Endothelial cell of umbilical vein (primary cell): Measurements from ENCODE around the gene LAMB3. TPM values are rescaled to one million over a fixed set of nuclear protein-coding genes. Genes with fewer than 3 reads are reported as not detected.

Experiments
- BruUV-seq: library from RNA; stranded (reverse); fragments of 400-500 nt; replicated peaks from 2 replicates; lab custom pipeline; 2021; lab: Mats Ljungman, UMichigan
- CTCF ChIA-PET: fragments of 300-600, 350-600 bp; sonication (Branson Sonifier 250); formaldehyde crosslinking; loops from one replicate; lab custom pipeline; 2021; ENCODE audit warnings: antibody characterized with exemption, inconsistent platforms; lab: Charles Lee
- POLR2A ChIA-PET: fragments of 300-600, 350-600 bp; sonication (Branson Sonifier 250); formaldehyde crosslinking; loops from one replicate; lab custom pipeline; 2021; ENCODE audit warnings: antibody characterized with exemption, inconsistent platforms; lab: Charles Lee
- DNase-seq: peaks from one replicate; pipeline ENCODE4 v3.0.0-alpha.2; 2011; ENCODE audit warnings: low read depth, low spot score
- FAIRE-seq: peaks from 2 replicates; lab custom pipeline; 2011; peaks lifted over from hg19 to GRCh38; lab: Jason Lieb, UNC
- H2AFZ ChIP-seq: 2 replicates; pipeline ENCODE4 v1.6.0; 2012; ENCODE audit warnings: low read depth, low read length, control low read depth, inconsistent platforms
- H3K27ac ChIP-seq: 2 replicates; pipeline ENCODE4 v1.5.1; 2011; ENCODE audit warnings: low read depth, mild to moderate bottlenecking, control low read depth, low read length, moderate library complexity; ENCODE audit not compliant: insufficient read depth
- H3K27me3 ChIP-seq, 2 experiments: 2 replicates each; pipeline versions ENCODE4 v1.6.0 to v1.6.1; 2011; ENCODE audit warnings: low read length in 2 of 2, mixed read lengths in 1 of 2; ENCODE audit not compliant: control insufficient read depth in 2 of 2, insufficient read depth in 2 of 2
- H3K36me3 ChIP-seq, 2 experiments: 2 replicates in 1 of 2; 3 replicates in 1 of 2; pipeline ENCODE4 v1.5.1; 2011; ENCODE audit warnings: low read length in 2 of 2, mild to moderate bottlenecking in 1 of 2, moderate library complexity in 1 of 2; ENCODE audit not compliant: control insufficient read depth in 2 of 2, insufficient read depth in 2 of 2; ENCODE audit errors: extremely low read depth in 1 of 2
- H3K4me1 ChIP-seq: 3 replicates; pipeline ENCODE4 v1.5.1; 2011; ENCODE audit warnings: mild to moderate bottlenecking, low read length; ENCODE audit not compliant: control insufficient read depth, insufficient read depth; ENCODE audit errors: extremely low read depth
- H3K4me2 ChIP-seq: 2 replicates; pipeline ENCODE4 v1.6.1; 2011; ENCODE audit warnings: low read length, control low read depth, mixed read lengths; ENCODE audit not compliant: insufficient read depth
- H3K4me3 ChIP-seq, 3 experiments: fragments of 200-600 bp in 1 of 3; sonication (generic), shearing (Covaris generic) in 1 of 3; replicated peaks in 1 of 3; 2 replicates each; pipeline ENCODE4 v1.5.1; 2011 to 2016; ENCODE audit warnings: control low read depth in 3 of 3, low read length in 3 of 3, mild to moderate bottlenecking in 2 of 3, inconsistent platforms in 1 of 3, low read depth in 1 of 3, moderate library complexity in 1 of 3; ENCODE audit not compliant: insufficient read depth in 1 of 3
- H3K79me2 ChIP-seq: 2 replicates; pipeline ENCODE4 v1.6.0; 2012; ENCODE audit warnings: low read length, inconsistent platforms; ENCODE audit not compliant: control insufficient read depth, insufficient read depth
- H3K9ac ChIP-seq: replicated peaks from 2 replicates; pipeline ENCODE3; 2011; ENCODE audit warnings: low read length, control low read depth; ENCODE audit not compliant: insufficient read depth; ENCODE audit errors: extremely low read depth
- H3K9me1 ChIP-seq: replicated peaks from 3 replicates; pipeline ENCODE4 v1.6.0; 2011; ENCODE audit warnings: mild to moderate bottlenecking, low read length; ENCODE audit not compliant: control insufficient read depth, insufficient read depth; ENCODE audit errors: extremely low read depth
- H3K9me3 ChIP-seq: replicated peaks from 2 replicates; pipeline ENCODE4 v1.5.1; 2012; ENCODE audit warnings: low read length, inconsistent platforms; ENCODE audit not compliant: control insufficient read depth, insufficient read depth
- H4K20me1 ChIP-seq: replicated peaks from 2 replicates; pipeline ENCODE3; 2011; ENCODE audit warnings: mild to moderate bottlenecking, low read length; ENCODE audit not compliant: control insufficient read depth, insufficient read depth; ENCODE audit errors: extremely low read depth
- CTCF ChIP-seq, 2 donors: IDR thresholded peaks; 1 replicate in 1 of 2; 2 replicates in 1 of 2; pipeline ENCODE4 v1.5.1; 2011; ENCODE audit warnings: low read length in 2 of 2, mild to moderate bottlenecking in 2 of 2, moderate library complexity in 2 of 2, control low read depth in 1 of 2, inconsistent platforms in 1 of 2, low read depth in 1 of 2; ENCODE audit not compliant: insufficient read depth in 1 of 2; ENCODE audit errors: extremely low read depth in 1 of 2
- EZH2 ChIP-seq: IDR thresholded peaks from 2 replicates; pipeline ENCODE4 v1.6.1; 2012; ENCODE audit warnings: borderline replicate concordance, low read depth, mild to moderate bottlenecking, moderate library complexity, low read length, inconsistent platforms; ENCODE audit not compliant: severe bottlenecking
- FOS ChIP-seq: IDR thresholded peaks from 2 replicates; pipeline ENCODE4 v1.6.1; 2011; ENCODE audit warnings: mild to moderate bottlenecking, low read length, moderate library complexity, borderline replicate concordance; ENCODE audit not compliant: insufficient read depth
- GATA2 ChIP-seq: IDR thresholded peaks from 2 replicates; pipeline ENCODE4 v1.7.0; 2011; ENCODE audit warnings: low read depth, mild to moderate bottlenecking, moderate library complexity, mixed read lengths, low read length; ENCODE audit not compliant: insufficient read length, insufficient read depth
- JUN ChIP-seq: IDR thresholded peaks from 2 replicates; pipeline ENCODE4 v1.6.1; 2011; ENCODE audit warnings: borderline replicate concordance, low read depth; ENCODE audit not compliant: insufficient read length, insufficient read depth
- MAX ChIP-seq: IDR thresholded peaks from 2 replicates; pipeline ENCODE4 v1.6.1; 2011; ENCODE audit not compliant: insufficient read depth, insufficient read length
- MYC ChIP-seq: IDR thresholded peaks from one replicate; pipeline ENCODE4 v1.6.1; 2011; ENCODE audit warnings: mild to moderate bottlenecking, low read depth, low read length
- POLR2A ChIP-seq: IDR thresholded peaks from 2 replicates; pipeline ENCODE4 v1.6.1; 2012; ENCODE audit warnings: low read depth, mild to moderate bottlenecking, control low read depth, low read length
- POLR2AphosphoS5 ChIP-seq: IDR thresholded peaks from 2 replicates; pipeline ENCODE4 v1.6.1; 2012; ENCODE audit warnings: low read depth, mild to moderate bottlenecking, control low read depth, low read length, moderate library complexity; ENCODE audit not compliant: insufficient read depth
- dilution Hi-C: fragments of 300-500 bp; cut with MboI; formaldehyde crosslinking; loops from one replicate; pipeline ENCODE4 v1.15.0; 2019; ENCODE audit warnings: low sequenced_read_pairs; ENCODE audit not compliant: extremely low pct_ligation_motif_present
- intact Hi-C: fragments of 100-400 bp; cut with micrococcal nuclease; formaldehyde crosslinking; loops from one replicate; pipeline ENCODE4 v1.10.0; 2022
- polyA plus RNA-seq, 4 experiments: library from polyadenylated mRNA; depleted of rRNA in 3 of 4; stranded (reverse) in 3 of 4; unstranded in 1 of 4; fragments of >200 nt; gene quantifications; 2 replicates each; pipeline versions ENCODE4 v1.2.1 to v1.2.3, GENCODE V29; 2011 to 2012; ENCODE audit warnings: missing spikeins in 1 of 4
- total RNA-seq: library from RNA; stranded (reverse); gene quantifications from 2 replicates; pipeline ENCODE4 v1.2.3, GENCODE V29; 2021

LAMB3 gene
- total and polyA plus RNA-seq, 2 donors (not counting 3 experiments of a cell fraction or from before 2014, with no cell fraction given): 2.6 to 3.1 TPM

- H3K9ac ChIP-seq: no peak overlapping the region
- intact Hi-C loops (no loop called here), dilution Hi-C loops (no loop called here)
- no peaks in the 10 kb centered on the region for H3K36me3 ChIP-seq
- H3K9me3 ChIP-seq: no peaks in the 10 kb centered on the region
- H3K27me3 ChIP-seq: no peaks in the 10 kb centered on the region
- FAIRE-seq (no peak), DNase-seq (no peak)
- H3K9me1 ChIP-seq: no peaks in the 10 kb centered on the region
- H3K79me2 ChIP-seq: no peaks in the 10 kb centered on the region
- ChIA-PET CTCF (interaction anchor here (0.5 to 1.7 kb wide), 6 partner anchors 12 to 68 kb away, joined by 3 to 7 read pairs (median 4); no protein-coding TSS in a partner anchor), POLR2A (no interaction called here)
- H4K20me1 ChIP-seq: no peaks in the 10 kb centered on the region
- no peak overlapping the region for H3K4me3 ChIP-seq
- no peaks in the 10 kb centered on the region for H3K4me1 ChIP-seq
- no peak overlapping the region for H3K27ac ChIP-seq
- no TSS peak for BruUV-seq
- no peak overlapping the region for H3K4me2 ChIP-seq
- TF ChIP-seq POLR2A (no peak), CTCF (IDR thresholded peaks at IDR 0.05; ENCODE audit: extremely low read depth in 1 of 2, insufficient read depth in 1 of 2, low read depth in 1 of 2, low read length in 2 of 2) (no peak), FOS (no peak), POLR2AphosphoS5 (no peak), JUN (no peak), MAX (no peak), GATA2 (no peak), MYC (no peak), EZH2 (no peak)
- H2AFZ ChIP-seq: no peak overlapping the region
Measured at GRCh38 chr1:209634005-209634737, 18.1 kb downstream of the LAMB3 start.
